MM.1S (cell line): Measurements from ENCODE around the gene HS3ST4.

Experiments used
- EZH2 ChIP-seq: fragments of 300-600 bp; sonication (generic); optimal IDR thresholded peaks from 2 replicates; pipeline ENCODE3; 2017; ENCODE audit warnings: low read depth, mild to moderate bottlenecking, antibody characterized with exemption, low read length, mixed read lengths
- EZH2phosphoT487 ChIP-seq: fragments of 300-600 bp; sonication (generic); IDR thresholded peaks from 2 replicates; pipeline ENCODE4 v1.6.1; 2018; ENCODE audit warnings: antibody characterized with exemption, low read length
- TF ChIP-seq, protein P1 (sequence below): fragments of 300-600 bp; sonication (generic); IDR thresholded peaks from 2 replicates; pipeline ENCODE4 v1.5.1; 2016; ENCODE audit warnings: antibody characterized with exemption, low read length, mixed read lengths

DNA sequence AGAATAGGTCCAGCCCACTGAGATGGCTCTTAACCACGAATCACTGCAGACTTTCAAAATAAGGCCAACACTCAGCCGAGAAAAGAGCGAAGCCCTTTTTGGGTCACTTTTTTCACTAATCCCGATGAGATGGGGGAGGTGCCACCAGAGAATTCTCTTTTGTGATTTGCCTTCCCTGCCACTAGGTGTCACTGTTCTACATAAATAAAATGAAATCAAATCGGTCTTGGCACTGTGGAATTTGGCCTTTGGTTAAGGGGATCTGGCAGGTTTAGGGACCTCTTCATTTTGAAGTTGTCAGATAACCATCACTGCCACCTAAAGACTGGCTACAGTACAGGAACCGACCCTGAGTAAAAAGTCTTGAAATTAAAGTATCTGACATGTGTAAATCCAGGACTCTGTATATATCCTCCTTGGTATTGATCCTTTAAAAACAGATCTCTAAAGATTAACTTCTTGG, 147.0 kb downstream of the HS3ST4 start:
- TF ChIP-seq, protein P1, sequence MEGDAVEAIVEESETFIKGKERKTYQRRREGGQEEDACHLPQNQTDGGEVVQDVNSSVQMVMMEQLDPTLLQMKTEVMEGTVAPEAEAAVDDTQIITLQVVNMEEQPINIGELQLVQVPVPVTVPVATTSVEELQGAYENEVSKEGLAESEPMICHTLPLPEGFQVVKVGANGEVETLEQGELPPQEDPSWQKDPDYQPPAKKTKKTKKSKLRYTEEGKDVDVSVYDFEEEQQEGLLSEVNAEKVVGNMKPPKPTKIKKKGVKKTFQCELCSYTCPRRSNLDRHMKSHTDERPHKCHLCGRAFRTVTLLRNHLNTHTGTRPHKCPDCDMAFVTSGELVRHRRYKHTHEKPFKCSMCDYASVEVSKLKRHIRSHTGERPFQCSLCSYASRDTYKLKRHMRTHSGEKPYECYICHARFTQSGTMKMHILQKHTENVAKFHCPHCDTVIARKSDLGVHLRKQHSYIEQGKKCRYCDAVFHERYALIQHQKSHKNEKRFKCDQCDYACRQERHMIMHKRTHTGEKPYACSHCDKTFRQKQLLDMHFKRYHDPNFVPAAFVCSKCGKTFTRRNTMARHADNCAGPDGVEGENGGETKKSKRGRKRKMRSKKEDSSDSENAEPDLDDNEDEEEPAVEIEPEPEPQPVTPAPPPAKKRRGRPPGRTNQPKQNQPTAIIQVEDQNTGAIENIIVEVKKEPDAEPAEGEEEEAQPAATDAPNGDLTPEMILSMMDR = peak; percentile 81
- TF ChIP-seq EZH2 (no peak), EZH2phosphoT487 (no peak)
